B cell (primary cell): ENCODE results near the gene CMTM6. TPM values are rescaled to one million over a fixed set of nuclear protein-coding genes. Genes with fewer than 3 reads are reported as not detected.

Source experiments
- ATAC-seq: fragments of 200-7000 bp; cut with Tn5 transposase; one replicate; pipeline ENCODE4 v1.10.0; 2021; ENCODE audit warnings: low read depth, mild to moderate bottlenecking, moderate number of reproducible peaks, moderate library complexity
- CTCF ChIA-PET: fragments of 350-600 bp; sonication (Branson Sonifier 250); formaldehyde crosslinking; loops from one replicate; lab custom pipeline; 2021; ENCODE audit warnings: antibody characterized with exemption, inconsistent platforms; lab: Charles Lee
- POLR2A ChIA-PET: fragments of 350-600 bp; sonication (Branson Sonifier 250); formaldehyde crosslinking; loops from one replicate; lab custom pipeline; 2021; ENCODE audit warnings: antibody characterized with exemption; lab: Charles Lee
- DNase-seq: peaks from one replicate; pipeline ENCODE4 v3.0.0; 2013
- H2AFZ ChIP-seq: 2 replicates; pipeline ENCODE4 v1.6.1; 2012; ENCODE audit warnings: mild to moderate bottlenecking, low read depth, low read length; ENCODE audit not compliant: insufficient read depth, poor library complexity, severe bottlenecking
- H3K27ac ChIP-seq, 2 donors: 1 replicate in 1 of 2; 2 replicates in 1 of 2; pipeline ENCODE4 v1.5.1; 2012 to 2013; ENCODE audit warnings: low read length in 2 of 2, mild to moderate bottlenecking in 2 of 2, moderate library complexity in 1 of 2
- H3K27me3 ChIP-seq, 4 experiments: fragments of 200-600 bp in 1 of 4; sonication (generic) in 1 of 4; replicated peaks in 1 of 4; 1 replicate in 2 of 4; 2 replicates in 2 of 4; pipeline versions ENCODE4 v1.6.1 to v1.7.0; 2013 to 2016; ENCODE audit warnings: low read length in 3 of 4, mild to moderate bottlenecking in 2 of 4, mixed read lengths in 1 of 4, moderate library complexity in 1 of 4; ENCODE audit not compliant: insufficient read depth in 4 of 4, control insufficient read depth in 3 of 4; ENCODE audit errors: control extremely low read depth in 1 of 4
- H3K36me3 ChIP-seq, 2 experiments: replicated peaks in 1 of 2; 1 replicate in 1 of 2; 2 replicates in 1 of 2; pipeline versions ENCODE4 v1.6.1 to v1.7.1; 2013; ENCODE audit warnings: low read length in 1 of 2; ENCODE audit not compliant: insufficient read depth in 2 of 2, control insufficient read depth in 1 of 2; ENCODE audit errors: control extremely low read depth in 1 of 2, extremely low read depth in 1 of 2
- H3K4me1 ChIP-seq, 2 donors: fragments of 200-600 bp in 1 of 2; sonication (generic) in 1 of 2; 1 replicate in 1 of 2; 2 replicates in 1 of 2; pipeline versions ENCODE4 v1.5.1 to v1.6.1; 2013 to 2017; ENCODE audit warnings: low read length in 2 of 2; ENCODE audit not compliant: control insufficient read depth in 2 of 2, insufficient read depth in 2 of 2
- H3K4me2 ChIP-seq: replicated peaks from 2 replicates; pipeline ENCODE3; 2012; ENCODE audit warnings: mild to moderate bottlenecking, low read depth, low read length; ENCODE audit not compliant: poor library complexity, severe bottlenecking
- H3K4me3 ChIP-seq, 5 experiments: fragments of 200-600 bp in 1 of 5; sonication (generic) in 1 of 5; 1 replicate in 3 of 5; 2 replicates in 2 of 5; pipeline versions ENCODE4 v1.5.1 to v1.7.0; 2011 to 2016; ENCODE audit warnings: low read length in 4 of 5, mild to moderate bottlenecking in 4 of 5, low read depth in 2 of 5, control low read depth in 1 of 5, moderate library complexity in 1 of 5; ENCODE audit not compliant: insufficient read depth in 1 of 5; ENCODE audit errors: control extremely low read depth in 1 of 5, extremely low read depth in 1 of 5
- H3K79me2 ChIP-seq: fragments of 200-600 bp; sonication (generic); one replicate; pipeline ENCODE4 v1.6.0; 2016; ENCODE audit warnings: low read length; ENCODE audit not compliant: control insufficient read depth, insufficient read depth
- H3K9ac ChIP-seq: fragments of 200-600 bp; sonication (generic); 2 replicates; pipeline ENCODE4 v1.6.1; 2017; ENCODE audit warnings: mild to moderate bottlenecking, low read length, moderate library complexity
- H3K9me3 ChIP-seq, 3 donors: one replicate each; pipeline versions ENCODE4 v1.6.1 to v1.7.1; 2013; ENCODE audit warnings: low read length in 2 of 3; ENCODE audit not compliant: control insufficient read depth in 2 of 3, insufficient read depth in 1 of 3; ENCODE audit errors: control extremely low read depth in 1 of 3
- H4K20me1 ChIP-seq: 2 replicates; pipeline ENCODE4 v1.6.0; 2012; ENCODE audit warnings: mild to moderate bottlenecking, low read length; ENCODE audit not compliant: insufficient read depth, control insufficient read depth, poor library complexity, severe bottlenecking
- H3K27ac Mint-ChIP-seq: one replicate; pipeline ENCODE4 v1.8.0; 2021; ENCODE audit warnings: mixed read lengths
- H3K27me3 Mint-ChIP-seq: one replicate; pipeline ENCODE4 v1.8.0; 2021; ENCODE audit warnings: mixed read lengths
- H3K4me1 Mint-ChIP-seq: one replicate; pipeline ENCODE4 v1.8.0; 2021; ENCODE audit warnings: mixed read lengths
- H3K4me3 Mint-ChIP-seq: one replicate; pipeline ENCODE4 v1.8.0; 2021; ENCODE audit warnings: mixed read lengths
- H3K9me3 Mint-ChIP-seq: one replicate; pipeline ENCODE4 v1.8.0; 2022; ENCODE audit warnings: mixed read lengths; ENCODE audit not compliant: insufficient read depth
- EZH2 ChIP-seq: IDR thresholded peaks from 2 replicates; pipeline ENCODE4 v1.6.1; 2012; ENCODE audit warnings: borderline replicate concordance, low read depth, mild to moderate bottlenecking, moderate library complexity, low read length; ENCODE audit not compliant: insufficient read depth, poor library complexity, severe bottlenecking
- WGBS: methylation state at CpG from one replicate; pipeline ENCODE4 v1.1.5; 2013; ENCODE audit warnings: missing lambda C conversion rate; ENCODE audit not compliant: insufficient coverage; 5-methylcytosine and 5-hydroxymethylcytosine counted together
- intact Hi-C: fragments of 100-400 bp; cut with micrococcal nuclease; formaldehyde crosslinking; loops from one replicate; pipeline ENCODE4 v1.10.0; 2022
- polyA plus RNA-seq: library from polyadenylated mRNA; depleted of rRNA; stranded (reverse); fragments of >200 nt; gene quantifications from 2 replicates; pipeline ENCODE4 v1.2.3, GENCODE V29; 2012
- total RNA-seq, 2 donors: library from RNA; stranded (reverse); fragments of 120-200 nt in 1 of 2; gene quantifications; 1 replicate in 1 of 2; 2 replicates in 1 of 2; pipeline versions ENCODE4 v1.2.3 to v1.2.4, GENCODE V29; 2013 to 2022
- TF ChIP-seq, protein P1 (sequence below): fragments of 200-600 bp; IDR thresholded peaks from one replicate; pipeline ENCODE4 v1.8.0; 2022; ENCODE audit warnings: antibody characterized with exemption, mild to moderate bottlenecking

Gene CMTM6
- total and polyA plus RNA-seq, 2 donors (not counting 1 experiment from before 2014, with no cell fraction given), result 19.2 to 66.3 TPM

DNA sequence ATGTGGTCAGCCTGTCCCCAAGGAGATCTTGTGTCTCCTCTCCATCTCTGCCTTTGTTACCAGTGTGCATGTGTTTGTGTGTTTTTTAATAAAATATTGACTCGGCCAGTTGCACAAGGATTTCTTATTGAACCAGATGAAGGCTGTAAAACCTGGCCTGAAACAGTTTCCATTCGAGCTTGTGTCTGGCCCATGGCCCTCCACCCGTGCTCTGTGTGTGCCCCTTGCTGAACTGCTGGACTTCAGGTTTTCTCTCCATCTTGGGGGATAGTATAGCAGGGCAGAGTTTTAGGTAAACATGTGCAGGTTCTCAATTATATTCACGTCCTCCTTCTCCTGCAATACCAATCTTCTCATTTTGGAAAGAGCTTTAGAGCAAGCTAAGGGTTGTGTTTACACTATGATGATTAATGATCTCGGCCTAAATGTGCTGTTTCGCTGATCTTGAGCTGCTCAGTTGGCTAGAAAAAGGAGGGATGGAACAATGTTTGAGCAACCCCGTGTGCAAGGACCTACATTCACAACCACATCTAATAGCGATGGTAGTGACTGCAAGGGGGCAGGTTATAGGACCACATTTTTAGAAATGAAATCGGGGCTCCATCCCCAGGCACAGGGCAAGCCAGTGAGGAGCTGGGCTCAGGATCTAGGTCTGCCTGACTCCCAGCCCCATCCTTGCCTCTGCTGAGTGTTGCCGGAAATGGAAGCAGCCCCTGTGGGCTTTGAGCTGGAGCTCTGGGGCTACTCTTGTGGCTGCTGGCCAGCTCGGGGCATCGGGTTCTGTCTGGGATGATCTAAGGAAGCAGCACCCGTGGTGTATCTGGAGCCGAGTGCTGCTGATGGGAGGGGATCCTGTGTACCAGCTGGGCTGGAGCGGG, 47.7 kb downstream of the CMTM6 start:
- H3K4me1 Mint-ChIP-seq, result peaks cover 58% of the 10 kb centered on the region

More for the DNA sequence above, 47.7 kb downstream of the CMTM6 start:
- Mint-ChIP-seq H3K27me3 (no peaks in the 10 kb centered on the region), H3K4me3 (peak overlapping the region; percentile 71), H3K9me3 (no peaks in the 10 kb centered on the region), H3K27ac (peak overlapping the region; percentile 86)
- Histone ChIP-seq H3K4me3 (no peak overlapping the region), H3K79me2 (peaks cover 72% of the 10 kb centered on the region), H4K20me1 (no peaks in the 10 kb centered on the region), H3K9me3 (no peaks in the 10 kb centered on the region), H3K9ac (peak overlapping the region; percentile 6), H3K27me3 (no peaks in the 10 kb centered on the region), H3K27ac (peak overlapping the region; percentile 64 to 94), H3K4me2 (peak overlapping the region; percentile 62), H3K36me3 (peaks cover 0 to 38% of the 10 kb centered on the region in 2 experiments), H2AFZ (peak overlapping the region; percentile 48), H3K4me1 (peaks cover 47 to 61% of the 10 kb centered on the region in 2 donors)
- CTCF ChIA-PET, result interaction anchor here (0.7 to 5.6 kb wide), 5 partner anchors 13 to 81 kb away, joined by 3 to 67 read pairs (median 5); no protein-coding TSS in a partner anchor
- no peak for DNase-seq
- intact Hi-C loops, result loop anchor here (5.0 kb wide), 1 partner anchor 33 kb away; no protein-coding TSS in a partner anchor
- TF ChIP-seq, protein P1, sequence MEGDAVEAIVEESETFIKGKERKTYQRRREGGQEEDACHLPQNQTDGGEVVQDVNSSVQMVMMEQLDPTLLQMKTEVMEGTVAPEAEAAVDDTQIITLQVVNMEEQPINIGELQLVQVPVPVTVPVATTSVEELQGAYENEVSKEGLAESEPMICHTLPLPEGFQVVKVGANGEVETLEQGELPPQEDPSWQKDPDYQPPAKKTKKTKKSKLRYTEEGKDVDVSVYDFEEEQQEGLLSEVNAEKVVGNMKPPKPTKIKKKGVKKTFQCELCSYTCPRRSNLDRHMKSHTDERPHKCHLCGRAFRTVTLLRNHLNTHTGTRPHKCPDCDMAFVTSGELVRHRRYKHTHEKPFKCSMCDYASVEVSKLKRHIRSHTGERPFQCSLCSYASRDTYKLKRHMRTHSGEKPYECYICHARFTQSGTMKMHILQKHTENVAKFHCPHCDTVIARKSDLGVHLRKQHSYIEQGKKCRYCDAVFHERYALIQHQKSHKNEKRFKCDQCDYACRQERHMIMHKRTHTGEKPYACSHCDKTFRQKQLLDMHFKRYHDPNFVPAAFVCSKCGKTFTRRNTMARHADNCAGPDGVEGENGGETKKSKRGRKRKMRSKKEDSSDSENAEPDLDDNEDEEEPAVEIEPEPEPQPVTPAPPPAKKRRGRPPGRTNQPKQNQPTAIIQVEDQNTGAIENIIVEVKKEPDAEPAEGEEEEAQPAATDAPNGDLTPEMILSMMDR, result no peak
- TF ChIP-seq EZH2, result no peak
- WGBS, result 95% methylated on average over 10 of the region's 15 CpGs
- POLR2A ChIA-PET, result interaction anchor here (0.6 to 1.2 kb wide), 4 partner anchors 15 to 206 kb away, joined by 3 read pairs; no protein-coding TSS in a partner anchor
- no peak for ATAC-seq
